Measurements from ENCODE around the gene CNGB1.
"Not testable (repeated sequence)": the region's sequence is repeated elsewhere in the genome, so short reads cannot be mapped to it uniquely, and the experiment has no call there.

- TF ChIP-seq, protein P1, sequence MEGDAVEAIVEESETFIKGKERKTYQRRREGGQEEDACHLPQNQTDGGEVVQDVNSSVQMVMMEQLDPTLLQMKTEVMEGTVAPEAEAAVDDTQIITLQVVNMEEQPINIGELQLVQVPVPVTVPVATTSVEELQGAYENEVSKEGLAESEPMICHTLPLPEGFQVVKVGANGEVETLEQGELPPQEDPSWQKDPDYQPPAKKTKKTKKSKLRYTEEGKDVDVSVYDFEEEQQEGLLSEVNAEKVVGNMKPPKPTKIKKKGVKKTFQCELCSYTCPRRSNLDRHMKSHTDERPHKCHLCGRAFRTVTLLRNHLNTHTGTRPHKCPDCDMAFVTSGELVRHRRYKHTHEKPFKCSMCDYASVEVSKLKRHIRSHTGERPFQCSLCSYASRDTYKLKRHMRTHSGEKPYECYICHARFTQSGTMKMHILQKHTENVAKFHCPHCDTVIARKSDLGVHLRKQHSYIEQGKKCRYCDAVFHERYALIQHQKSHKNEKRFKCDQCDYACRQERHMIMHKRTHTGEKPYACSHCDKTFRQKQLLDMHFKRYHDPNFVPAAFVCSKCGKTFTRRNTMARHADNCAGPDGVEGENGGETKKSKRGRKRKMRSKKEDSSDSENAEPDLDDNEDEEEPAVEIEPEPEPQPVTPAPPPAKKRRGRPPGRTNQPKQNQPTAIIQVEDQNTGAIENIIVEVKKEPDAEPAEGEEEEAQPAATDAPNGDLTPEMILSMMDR (IDR thresholded peaks at IDR 0.05): not testable (repeated sequence)
- TF ChIP-seq POLR2A (IDR thresholded peaks at IDR 0.05): not testable (repeated sequence)
Measured at GRCh38 chr16:57943381-57943780, 27.5 kb downstream of the CNGB1 start.

Measured in Peyer's patch (tissue), 4 donors.